ENCODE data around the gene TMEM50A.
"Not testable (repeated sequence)": the region's sequence is repeated elsewhere in the genome, so short reads cannot be mapped to it uniquely, and the experiment has no call there.

The TMEM50A gene

GRCh38 chr1:25389721-25390120 is 51.6 kb downstream of the TMEM50A start:
- not testable (repeated sequence) for DNase-seq

- no peak for DNase-seq
These were observed 54.7 kb downstream of the TMEM50A start for GRCh38 chr1:25392841-25393240.

GRCh38 chr1:25397549-25397948 is 59.4 kb downstream of the TMEM50A start:
- DNase-seq: not testable (repeated sequence)

GRCh38 chr1:25398079-25398478 is 59.9 kb downstream of the TMEM50A start:
- DNase-seq: not testable (repeated sequence)

- DNase-seq: not testable (repeated sequence)
These were observed 65.0 kb downstream of the TMEM50A start for GRCh38 chr1:25402947-25403803.

GRCh38 chr1:25405731-25406305 is 67.7 kb downstream of the TMEM50A start:
- DNase-seq: not testable (repeated sequence)

GRCh38 chr1:25409641-25410427 is 71.7 kb downstream of the TMEM50A start:
- DNase-seq: not testable (repeated sequence)

Measured in NCI-H524 treated with DMSO at 0.1 percent for 48 hours (cell line).